GM19397 (cell line): ENCODE data around the gene PANK2.
"Not testable (repeated sequence)": the region's sequence is repeated elsewhere in the genome, so short reads cannot be mapped to it uniquely, and the experiment has no call there.

Experiments
- ATAC-seq: cut with Tn5 transposase; IDR thresholded peaks from one replicate; pipeline ENCODE4 v1.9.1; 2021; ENCODE audit warnings: mild to moderate bottlenecking, moderate library complexity; ENCODE audit not compliant: unreplicated experiment

PANK2 gene

GRCh38 chr20:3925113-3925695, 36.0 kb downstream of the PANK2 start:
- ATAC-seq = no peak

GRCh38 chr20:3925899-3926638, 36.9 kb downstream of the PANK2 start:
- ATAC-seq = no peak

GRCh38 chr20:3927486-3928291, 38.5 kb downstream of the PANK2 start:
- no peak for ATAC-seq

GRCh38 chr20:3929713-3930060, 40.5 kb downstream of the PANK2 start:
- no peak for ATAC-seq

- no peak for ATAC-seq
Observed at GRCh38 chr20:3930265-3931206, 41.3 kb downstream of the PANK2 start.

- no peak for ATAC-seq
Observed at GRCh38 chr20:3931664-3932063, 42.5 kb downstream of the PANK2 start.

- ATAC-seq = no peak
Observed at GRCh38 chr20:3932277-3932676, 43.1 kb downstream of the PANK2 start.

GRCh38 chr20:3932681-3933080, 43.5 kb downstream of the PANK2 start:
- no peak for ATAC-seq

- no peak for ATAC-seq
Observed at GRCh38 chr20:3933218-3933617, 44.0 kb downstream of the PANK2 start.

GRCh38 chr20:3934624-3935023, 45.4 kb downstream of the PANK2 start:
- ATAC-seq = no peak

- no peak for ATAC-seq
Observed at GRCh38 chr20:3935295-3935955, 46.2 kb downstream of the PANK2 start.

- no peak for ATAC-seq
Observed at GRCh38 chr20:3935956-3936340, 46.8 kb downstream of the PANK2 start.

- no peak for ATAC-seq
Observed at GRCh38 chr20:3937618-3938017, 48.4 kb downstream of the PANK2 start.

- no peak for ATAC-seq
Observed at GRCh38 chr20:3940905-3941304, 51.7 kb downstream of the PANK2 start.

GRCh38 chr20:3946666-3947065, 57.5 kb downstream of the PANK2 start:
- ATAC-seq = not testable (repeated sequence)

GRCh38 chr20:3964719-3965118, 75.5 kb downstream of the PANK2 start:
- no peak for ATAC-seq

- ATAC-seq = no peak
Observed at GRCh38 chr20:3966571-3966970, 77.4 kb downstream of the PANK2 start.

GRCh38 chr20:3970016-3970415, 80.8 kb downstream of the PANK2 start:
- ATAC-seq = no peak

- ATAC-seq = no peak
Observed at GRCh38 chr20:3971145-3971544, 82.0 kb downstream of the PANK2 start.

- ATAC-seq = no peak
Observed at GRCh38 chr20:3972161-3972560, 83.0 kb downstream of the PANK2 start.
